GM23338 (cell line): ENCODE results near the gene LRP1B. TPM values are rescaled to one million over a fixed set of nuclear protein-coding genes. Genes with fewer than 3 reads are reported as not detected.

Source experiments
- ATAC-seq: fragments of 200-7000 bp; cut with Tn5 transposase; 3 replicates; pipeline ENCODE4 v1.9.1; 2020
- DNase-seq: peaks from one replicate; pipeline ENCODE4 v3.0.0-alpha.2; 2015; ENCODE audit warnings: low spot score
- H2AFZ ChIP-seq: fragments of 200-600 bp; sonication (generic); 2 replicates; pipeline ENCODE4 v1.8.0; 2016; ENCODE audit warnings: antibody characterized with exemption, mild to moderate bottlenecking, moderate library complexity
- H3F3A ChIP-seq: fragments of 200-600 bp; sonication (generic); replicated peaks from 2 replicates; pipeline ENCODE4 v1.8.0; 2017; ENCODE audit warnings: antibody characterized with exemption, mixed run types, low read depth
- H3K27ac ChIP-seq: fragments of 200-600 bp; sonication (generic); 2 replicates; pipeline ENCODE4 v1.6.1; 2016; ENCODE audit warnings: low read depth
- H3K27me3 ChIP-seq: fragments of 200-600 bp; sonication (generic); 2 replicates; pipeline ENCODE4 v1.8.0; 2016; ENCODE audit warnings: mild to moderate bottlenecking, mixed run types, moderate library complexity; ENCODE audit not compliant: insufficient read depth
- H3K36me3 ChIP-seq: fragments of 200-600 bp; sonication (generic); 2 replicates; pipeline ENCODE4 v1.8.0; 2016; ENCODE audit warnings: mild to moderate bottlenecking; ENCODE audit not compliant: insufficient read depth
- H3K4me1 ChIP-seq: fragments of 200-600 bp; sonication (generic); 2 replicates; pipeline ENCODE4 v1.8.0; 2016; ENCODE audit warnings: mild to moderate bottlenecking, moderate library complexity; ENCODE audit not compliant: insufficient read depth
- H3K4me2 ChIP-seq: fragments of 200-600 bp; sonication (generic); 2 replicates; pipeline ENCODE4 v1.7.1; 2017; ENCODE audit warnings: mixed run types
- H3K4me3 ChIP-seq: fragments of 200-600 bp; sonication (generic); 2 replicates; pipeline ENCODE4 v1.6.1; 2016; ENCODE audit warnings: mixed run types
- H3K79me2 ChIP-seq: fragments of 200-600 bp; sonication (generic); replicated peaks from 2 replicates; pipeline ENCODE4 v1.8.0; 2017; ENCODE audit warnings: mild to moderate bottlenecking; ENCODE audit not compliant: insufficient read depth
- H3K9me2 ChIP-seq: fragments of 200-600 bp; sonication (generic); 2 replicates; pipeline ENCODE4 v1.8.0; 2017; ENCODE audit not compliant: insufficient read depth
- H4K20me1 ChIP-seq: fragments of 200-600 bp; sonication (generic); replicated peaks from 2 replicates; pipeline ENCODE4 v1.8.0; 2017; ENCODE audit warnings: mild to moderate bottlenecking; ENCODE audit not compliant: insufficient read depth
- H3K27ac Mint-ChIP-seq: 2 replicates; pipeline ENCODE4 v1.8.0; 2020; ENCODE audit warnings: inconsistent platforms, mild to moderate bottlenecking, moderate library complexity, mixed read lengths
- H3K27me3 Mint-ChIP-seq: 3 replicates; pipeline ENCODE4 v1.8.0; 2022; ENCODE audit warnings: low read depth, mild to moderate bottlenecking, moderate library complexity, mixed read lengths, inconsistent platforms; ENCODE audit not compliant: insufficient read depth, poor library complexity
- H3K36me3 Mint-ChIP-seq: 3 replicates; pipeline ENCODE4 v1.8.0; 2021; ENCODE audit warnings: low read depth, mild to moderate bottlenecking, inconsistent platforms, moderate library complexity, mixed read lengths
- H3K4me1 Mint-ChIP-seq: 3 replicates; pipeline ENCODE4 v1.8.0; 2020; ENCODE audit warnings: mild to moderate bottlenecking, inconsistent platforms, mixed read lengths
- H3K4me3 Mint-ChIP-seq: 3 replicates; pipeline ENCODE4 v1.8.0; 2021; ENCODE audit warnings: moderate library complexity, mild to moderate bottlenecking, inconsistent platforms, mixed read lengths
- H3K9me3 Mint-ChIP-seq: 3 replicates; pipeline ENCODE4 v1.8.0; 2020; ENCODE audit warnings: moderate library complexity, mild to moderate bottlenecking, inconsistent platforms, mixed read lengths
- CREB1 ChIP-seq: fragments of 250-450 bp; sonication (Bioruptor Pico); IDR thresholded peaks from 2 replicates; pipeline ENCODE4 v1.5.0; 2020; ENCODE audit warnings: low read depth, mild to moderate bottlenecking, moderate library complexity
- CTCF ChIP-seq, 2 experiments: fragments of 200-600 bp in 1 of 2; sonication (generic) in 1 of 2; conservative IDR thresholded peaks; 2 replicates each; pipeline versions ENCODE4 v1.5.1 to v1.6.1; 2016 to 2017; ENCODE audit warnings: antibody characterized with exemption in 2 of 2, low read depth in 2 of 2, mild to moderate bottlenecking in 2 of 2, moderate library complexity in 1 of 2
- ETS1 ChIP-seq: IDR thresholded peaks from 2 replicates; pipeline ENCODE4 v1.6.1; 2016; ENCODE audit warnings: antibody characterized with exemption
- EZH2 ChIP-seq: fragments of 200-600 bp; sonication (generic); IDR thresholded peaks from one replicate; pipeline ENCODE4 v1.8.0; 2017; ENCODE audit warnings: antibody characterized with exemption, mild to moderate bottlenecking, low read depth; ENCODE audit not compliant: unreplicated experiment
- EZH2phosphoT487 ChIP-seq: fragments of 200-600 bp; sonication (generic); IDR thresholded peaks from one replicate; pipeline ENCODE4 v1.8.1; 2018; ENCODE audit warnings: antibody characterized with exemption; ENCODE audit not compliant: unreplicated experiment
- JUNB ChIP-seq: IDR thresholded peaks from one replicate; pipeline ENCODE4 v1.6.1; 2016; ENCODE audit warnings: antibody characterized with exemption; ENCODE audit not compliant: unreplicated experiment
- NANOG ChIP-seq: IDR thresholded peaks from 2 replicates; pipeline ENCODE4 v1.6.1; 2016; ENCODE audit warnings: antibody characterized with exemption, borderline replicate concordance
- POLR2AphosphoS5 ChIP-seq: IDR thresholded peaks from 2 replicates; pipeline ENCODE4 v1.6.1; 2016; ENCODE audit warnings: antibody characterized with exemption, low read depth
- REST ChIP-seq: IDR thresholded peaks from one replicate; pipeline ENCODE4 v1.6.1; 2018; ENCODE audit warnings: antibody characterized with exemption; ENCODE audit not compliant: unreplicated experiment
- STAT1 ChIP-seq: IDR thresholded peaks from one replicate; pipeline ENCODE4 v1.6.1; 2016; ENCODE audit warnings: antibody characterized with exemption; ENCODE audit not compliant: unreplicated experiment
- ZNF114 ChIP-seq: fragments of 250-450 bp; sonication (Bioruptor Pico); IDR thresholded peaks from 2 replicates; pipeline ENCODE4 v1.5.0; 2020; ENCODE audit warnings: mild to moderate bottlenecking, moderate library complexity
- ZNF331 ChIP-seq: fragments of 250-450 bp; sonication (Bioruptor Pico); IDR thresholded peaks from 2 replicates; pipeline ENCODE4 v1.5.0; 2020; ENCODE audit warnings: low read depth, mild to moderate bottlenecking, moderate library complexity
- ZNF462 ChIP-seq: fragments of 250-450 bp; sonication (Bioruptor Pico); IDR thresholded peaks from 2 replicates; pipeline ENCODE4 v1.5.0; 2020; ENCODE audit warnings: mild to moderate bottlenecking, moderate library complexity
- polyA plus RNA-seq: library from polyadenylated mRNA; unstranded; fragments of >200 nt; fragmentation: Nextera tagmentation; extraction: Ambion mirVana; gene quantifications from 2 replicates; pipeline ENCODE4 v1.2.1, GENCODE V29; 2016
- total RNA-seq: library from RNA; depleted of rRNA; stranded (reverse); fragments of >200 nt; shearing (Covaris generic); gene quantifications from 2 replicates; pipeline ENCODE4 v1.2.3, GENCODE V29; 2014

LRP1B gene
- total and polyA plus RNA-seq, 2 experiments from 2014 or later: 0.15 to 0.97 TPM

GRCh38 chr2:140187086-140187485 is 1943.7 kb downstream of the LRP1B start (continued):
- TF ChIP-seq EZH2: no peak
- no peak for TF ChIP-seq JUNB
- no peak for TF ChIP-seq CREB1 (CRISPR knock-in tag)
- TF ChIP-seq ZNF114 (CRISPR knock-in tag): no peak
- no peak for TF ChIP-seq NANOG

GRCh38 chr2:140186313-140186712 is 1944.5 kb downstream of the LRP1B start:
- H3K4me2 ChIP-seq: 0 out of 2 replicates have a peak overlapping the region, but pooled peaks have one; percentile 7

More at GRCh38 chr2:140186313-140186712, 1944.5 kb downstream of the LRP1B start:
- Mint-ChIP-seq H3K4me1 (peaks cover 15% of the 10 kb centered on the region; the same call in 2 of the 3 replicates), H3K27me3 (no peaks in the 10 kb centered on the region), H3K36me3 (no peaks in the 10 kb centered on the region), H3K9me3 (no peaks in the 10 kb centered on the region), H3K27ac (no peak overlapping the region), H3K4me3 (no peak overlapping the region)
- TF ChIP-seq EZH2phosphoT487 (no peak), ZNF114 (CRISPR knock-in tag) (no peak), JUNB (no peak), REST (no peak), ZNF331 (CRISPR knock-in tag) (no peak), ZNF462 (CRISPR knock-in tag) (no peak), CREB1 (CRISPR knock-in tag) (no peak), NANOG (no peak), EZH2 (no peak), STAT1 (no peak), CTCF (conservative IDR thresholded peaks at IDR 0.05; ENCODE audit: low read depth in 2 of 2) (no peak), ETS1 (no peak), POLR2AphosphoS5 (no peak)
- H3K27me3 ChIP-seq: no peaks in the 10 kb centered on the region
- no peak overlapping the region for H3K27ac ChIP-seq
- no peaks in the 10 kb centered on the region for H3K36me3 ChIP-seq
- H3K4me3 ChIP-seq: no peak overlapping the region
- H3K79me2 ChIP-seq: no peaks in the 10 kb centered on the region
- ATAC-seq: no peak
- no peaks in the 10 kb centered on the region for H3F3A ChIP-seq
- H3K4me1 ChIP-seq: no peaks in the 10 kb centered on the region
- no peak overlapping the region for H2AFZ ChIP-seq
- peak; percentile 20 for DNase-seq
- no peaks in the 10 kb centered on the region for H4K20me1 ChIP-seq
- no peaks in the 10 kb centered on the region for H3K9me2 ChIP-seq
